ENCODE data around the gene ZBTB20.

ZBTB20 gene

GRCh38 chr3:115004201-115005140 is 142.6 kb downstream of the ZBTB20 start:
- no peak for DNase-seq

DNA sequence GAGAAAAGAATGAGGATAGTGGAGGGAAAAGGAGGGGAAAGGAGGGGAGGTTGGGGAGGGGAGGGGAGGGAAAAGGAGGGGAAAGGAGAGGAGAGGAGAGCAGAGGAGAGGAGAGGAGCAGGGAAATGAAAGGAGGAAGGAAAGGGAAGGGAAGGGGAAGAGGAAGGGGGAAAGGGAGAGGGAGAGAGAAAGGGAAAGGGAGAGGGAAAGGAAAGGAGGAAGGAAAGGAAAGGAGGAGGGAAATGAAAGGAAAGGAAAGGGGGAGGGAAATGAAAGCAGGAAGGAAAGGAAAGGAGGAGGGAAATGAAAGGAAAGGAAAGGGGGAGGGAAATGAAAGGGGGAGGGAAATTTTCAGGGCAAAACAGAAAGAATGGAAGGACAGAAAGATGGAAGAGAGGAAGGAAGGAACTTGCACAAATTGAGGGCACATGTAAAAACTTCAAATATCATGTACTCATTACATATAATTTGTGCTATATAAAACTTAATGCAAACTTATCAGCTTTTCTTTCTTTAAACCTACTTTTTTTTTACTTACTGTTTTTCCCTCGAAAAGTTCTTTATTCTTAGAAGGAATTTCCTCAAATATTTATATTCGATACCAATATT is 148.0 kb downstream of the ZBTB20 start:
- no peak for DNase-seq

DNA sequence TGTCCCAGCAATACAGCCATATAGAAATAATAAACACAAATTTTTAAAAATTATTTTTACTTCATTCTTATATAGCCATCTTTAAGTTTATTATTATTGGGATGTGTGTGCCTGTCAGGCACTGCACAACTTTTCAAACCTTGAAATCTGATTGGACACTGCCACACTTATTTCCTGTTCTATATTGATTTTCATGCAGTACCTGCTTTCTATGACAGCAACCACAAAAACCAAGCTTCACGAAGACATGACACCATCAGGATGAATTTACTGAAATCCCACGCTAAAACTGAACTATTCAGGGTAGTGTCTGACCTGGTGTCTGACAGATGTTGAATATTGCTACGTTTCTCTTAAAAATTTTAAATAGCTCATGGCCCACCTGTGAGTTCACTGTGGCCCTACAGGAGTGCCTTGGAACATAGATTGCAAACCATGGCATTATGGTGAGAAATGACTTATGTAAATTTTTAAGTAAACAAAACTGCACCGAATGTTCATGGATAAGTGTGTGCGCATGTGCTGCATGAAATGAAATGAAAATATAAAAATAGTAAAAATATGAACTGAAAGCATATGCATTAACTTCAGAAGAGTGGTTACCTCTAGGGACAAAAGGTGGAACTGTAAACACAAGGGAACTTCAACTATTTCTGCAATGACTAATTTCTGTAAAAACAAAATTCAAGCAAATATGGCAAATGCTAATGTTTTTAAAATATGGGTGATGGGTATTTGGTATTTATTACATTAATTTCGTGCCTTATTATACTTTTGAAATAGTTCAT is 152.3 kb downstream of the ZBTB20 start:
- DNase-seq = no peak

DNA sequence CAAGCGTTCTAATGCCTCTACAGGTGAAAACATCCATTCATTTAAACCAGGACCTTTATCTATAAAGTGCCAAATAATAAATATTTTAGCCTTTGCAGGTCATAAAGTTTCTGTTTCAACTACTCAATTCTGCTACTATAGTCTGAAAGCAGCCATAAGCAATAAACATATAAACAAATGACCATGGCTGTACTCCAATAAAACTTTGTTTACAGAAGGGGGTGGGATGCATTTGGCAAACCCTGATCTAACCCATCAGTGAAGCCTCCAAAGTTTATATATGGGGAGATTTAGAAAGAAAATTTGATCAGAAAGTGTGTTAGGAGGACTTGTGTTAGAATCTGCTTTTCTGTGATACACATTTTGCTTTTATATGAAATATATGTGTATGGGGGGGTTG is 161.3 kb downstream of the ZBTB20 start:
- no peak for DNase-seq

- no peak for DNase-seq
Observed at GRCh38 chr3:114983248-114983647, 163.8 kb downstream of the ZBTB20 start.

DNA sequence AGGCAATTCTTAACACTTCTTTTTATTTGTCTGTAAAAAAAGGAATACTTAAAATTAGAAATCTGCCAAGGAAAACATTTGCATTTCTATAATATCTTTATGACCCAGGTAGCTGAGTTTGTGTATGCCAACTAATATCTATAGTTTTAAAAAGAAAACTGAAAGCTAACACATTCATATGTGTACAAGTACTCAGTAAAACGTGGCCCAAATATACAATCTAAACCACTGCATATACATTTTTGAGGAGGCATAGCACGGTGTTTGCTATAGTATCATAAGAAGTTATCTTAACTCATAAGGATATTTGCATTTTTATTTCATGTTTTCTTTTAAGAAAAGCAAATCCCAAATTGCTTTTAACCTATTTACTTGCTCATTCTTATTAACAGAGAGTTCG is 172.7 kb downstream of the ZBTB20 start:
- DNase-seq = no peak

- DNase-seq = no peak
Observed at GRCh38 chr3:114973536-114973935, 173.6 kb downstream of the ZBTB20 start.

GRCh38 chr3:114967168-114967567 is 179.9 kb downstream of the ZBTB20 start:
- no peak for DNase-seq

GRCh38 chr3:114962189-114962588 is 184.9 kb downstream of the ZBTB20 start:
- DNase-seq = no peak

DNA sequence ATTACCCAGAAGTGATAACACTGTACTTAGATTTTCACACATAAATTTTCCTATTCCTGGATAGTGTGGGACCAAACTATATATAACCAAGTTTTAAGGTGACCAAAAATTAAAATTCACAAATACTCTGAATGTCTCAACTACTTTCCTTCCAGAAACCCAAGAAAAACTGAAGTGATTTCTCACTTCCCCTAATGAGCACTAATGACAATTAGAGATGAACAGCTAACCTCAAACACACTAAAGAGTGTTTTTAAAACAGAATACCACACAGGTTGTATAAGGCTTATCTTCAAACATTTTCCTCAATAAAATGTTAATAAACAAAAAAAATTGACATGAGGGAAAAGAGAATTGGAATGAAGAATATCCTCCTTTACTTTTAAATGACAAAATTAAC is 188.2 kb downstream of the ZBTB20 start:
- no peak for DNase-seq

DNA sequence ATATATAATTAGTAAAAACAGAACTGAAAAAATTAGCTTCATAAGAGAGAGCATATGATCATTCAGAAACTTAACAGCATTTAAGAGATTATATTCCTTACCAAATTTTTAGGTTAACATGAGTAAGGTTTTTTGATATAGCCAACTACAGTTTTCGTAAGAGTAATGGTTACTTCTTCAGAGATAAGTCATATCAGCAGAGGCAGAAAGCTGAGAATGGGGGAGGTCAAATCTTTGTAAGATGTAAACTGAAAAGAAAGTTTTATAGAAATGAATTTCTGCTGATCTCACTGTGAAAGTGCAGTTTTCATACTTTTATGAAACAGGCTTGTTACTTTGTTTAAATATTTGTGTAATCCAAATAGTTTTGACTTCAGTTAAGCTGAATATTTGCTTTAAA is 193.3 kb downstream of the ZBTB20 start:
- DNase-seq = no peak

GRCh38 chr3:114953215-114953799 is 193.8 kb downstream of the ZBTB20 start:
- DNase-seq = no peak

DNA sequence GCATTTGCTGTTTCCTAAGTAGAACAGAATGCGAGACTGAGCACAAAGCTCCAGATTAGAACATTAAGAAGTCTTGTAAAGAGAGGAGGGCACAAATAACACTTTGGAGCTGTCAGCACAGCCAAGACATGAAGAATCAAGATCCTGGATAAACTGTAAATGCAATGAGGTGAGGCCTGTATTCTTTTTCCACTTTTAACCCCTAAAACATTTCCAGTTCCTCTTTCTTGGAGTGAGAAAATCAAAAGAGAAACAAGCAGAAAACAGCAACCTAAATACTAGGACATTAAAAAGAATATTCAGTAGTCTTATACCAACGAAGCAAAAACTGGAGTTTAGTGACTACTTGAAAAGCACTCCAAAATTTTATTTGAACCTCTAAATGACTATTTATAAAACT is 204.3 kb downstream of the ZBTB20 start:
- DNase-seq = no peak

GRCh38 chr3:114941626-114942309 is 205.3 kb downstream of the ZBTB20 start:
- DNase-seq = no peak

- no peak for DNase-seq
Observed at GRCh38 chr3:114939920-114940319, 207.2 kb downstream of the ZBTB20 start.

GRCh38 chr3:114933407-114933806 is 213.7 kb downstream of the ZBTB20 start:
- DNase-seq = no peak

GRCh38 chr3:114929971-114930732 is 216.9 kb downstream of the ZBTB20 start:
- DNase-seq = no peak

DNA sequence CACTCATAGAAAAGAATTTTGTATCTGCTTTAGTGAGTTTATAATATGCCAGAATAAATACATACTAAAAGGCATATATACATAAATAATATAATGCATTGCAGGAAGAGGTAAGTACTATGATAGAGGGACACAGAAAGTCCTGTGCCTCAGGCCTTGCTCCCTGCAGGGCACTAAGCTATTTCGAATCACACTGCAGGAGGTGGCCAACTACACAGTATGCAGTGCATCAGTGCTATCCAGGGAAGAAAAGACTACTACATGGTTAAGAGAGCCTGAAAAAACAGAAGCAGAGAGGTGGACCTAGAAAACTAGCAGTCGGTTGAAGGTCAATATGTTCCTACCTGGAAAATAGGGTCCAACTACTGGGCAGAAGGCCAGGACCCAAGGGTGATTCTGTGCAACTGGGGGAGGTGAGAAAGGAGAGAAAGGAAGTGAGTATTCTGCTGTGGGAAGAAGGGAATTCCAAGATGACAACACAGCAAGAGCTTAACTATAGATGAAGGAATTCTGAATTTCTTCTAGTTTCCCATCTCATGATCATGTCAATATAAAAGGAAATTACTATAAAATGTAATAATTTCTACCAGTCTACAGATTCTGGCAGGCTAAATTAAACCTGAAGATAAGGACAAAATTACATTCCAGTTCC is 218.0 kb downstream of the ZBTB20 start:
- DNase-seq = no peak

- no peak for DNase-seq
Observed at GRCh38 chr3:114904633-114905032, 242.5 kb downstream of the ZBTB20 start.

DNA sequence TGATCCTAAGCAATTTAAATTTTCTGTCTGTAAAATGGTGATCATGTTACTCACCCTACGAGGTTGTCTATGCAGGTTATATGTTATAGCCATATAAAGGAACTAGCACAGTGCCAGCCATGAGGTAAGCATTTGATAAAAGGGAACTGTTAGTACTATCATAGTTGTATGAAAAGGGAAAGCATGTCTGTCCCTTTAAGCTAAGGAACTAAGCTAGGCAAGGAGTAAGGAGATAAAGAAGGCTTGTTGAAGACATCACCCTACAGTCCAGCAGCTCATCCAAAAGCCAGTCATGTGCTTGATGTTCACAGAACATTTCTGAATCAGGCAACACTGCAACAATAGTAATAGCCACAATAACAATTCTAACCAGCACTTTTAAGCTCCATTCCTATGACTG is 243.9 kb downstream of the ZBTB20 start:
- no peak for DNase-seq

GRCh38 chr3:114902691-114903101 is 244.4 kb downstream of the ZBTB20 start:
- no peak for DNase-seq

All from activated CD4-positive, alpha-beta T cell treated with anti-CD3 and anti-CD28 coated beads for 48 hours (primary cell).